BJ (cell line): Measurements from ENCODE around the gene KRR1. TPM values are rescaled to one million over a fixed set of nuclear protein-coding genes. Genes with fewer than 3 reads are reported as not detected.

Experiments
- CTCF ChIA-PET: fragments of 350-600 bp; formaldehyde crosslinking; extraction: SDS; loops from one replicate; lab custom pipeline; 2021; ENCODE audit warnings: antibody characterized with exemption, inconsistent platforms; lab: Yijun Ruan, JAX
- POLR2A ChIA-PET: fragments of 300-600 bp; sonication (Branson Sonifier 250); formaldehyde crosslinking; extraction: SDS; loops from one replicate; lab custom pipeline; 2021; ENCODE audit warnings: antibody characterized with exemption; lab: Charles Lee
- DNase-seq: peaks from one replicate; pipeline ENCODE4 v3.0.0-alpha.2; 2011; ENCODE audit warnings: low read depth
- H3K27me3 ChIP-seq: 2 replicates; pipeline ENCODE4 v1.6.0; 2011; ENCODE audit warnings: low read length; ENCODE audit not compliant: control insufficient read depth, insufficient read depth
- H3K36me3 ChIP-seq: 2 replicates; pipeline ENCODE4 v1.5.1; 2011; ENCODE audit warnings: low read length; ENCODE audit not compliant: control insufficient read depth, insufficient read depth
- H3K4me3 ChIP-seq: 2 replicates; pipeline ENCODE4 v1.5.1; 2011; ENCODE audit warnings: low read depth, mild to moderate bottlenecking, control low read depth, low read length
- polyA plus RNA-seq: library from polyadenylated mRNA; depleted of rRNA; stranded (reverse); fragments of >200 nt; gene quantifications from 2 replicates; pipeline ENCODE4 v1.2.3, GENCODE V29; 2011
- TF ChIP-seq, protein P1 (sequence below): IDR thresholded peaks from 2 replicates; pipeline ENCODE4 v1.5.1; 2011; ENCODE audit warnings: low read depth, mild to moderate bottlenecking, control low read depth, inconsistent platforms, low read length, moderate library complexity; ENCODE audit not compliant: insufficient read depth

KRR1 gene
- polyA plus RNA-seq, 1 experiment = 10.4 TPM

DNA sequence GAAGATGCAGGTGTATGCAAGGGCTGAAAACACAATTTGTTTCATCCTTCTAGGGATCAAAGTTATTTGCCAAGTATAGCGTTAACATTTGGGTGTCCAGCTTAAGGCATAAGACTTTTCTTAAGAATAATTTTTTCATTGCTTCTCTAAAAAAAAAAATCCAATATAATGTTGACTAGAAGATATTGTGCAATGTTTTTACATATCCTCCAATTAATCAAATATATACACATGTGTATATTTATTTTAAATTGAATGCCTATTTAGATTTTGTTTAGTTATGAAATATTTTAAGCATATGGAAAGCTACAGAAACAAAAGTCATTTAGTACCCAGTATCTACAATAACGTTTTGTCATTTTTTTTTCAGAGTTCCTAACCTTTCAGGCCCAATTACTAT is 28.5 kb upstream of the KRR1 start:
- no peaks in the 10 kb centered on the region for H3K27me3 ChIP-seq
- ChIA-PET CTCF (interaction anchor here (0.6 kb wide), 1 partner anchor 14 kb away, joined by 3 read pairs; no protein-coding TSS in a partner anchor), POLR2A (no interaction called here)
- no peaks in the 10 kb centered on the region for H3K36me3 ChIP-seq
- DNase-seq = no peak
- no peak overlapping the region for H3K4me3 ChIP-seq
- TF ChIP-seq, protein P1, sequence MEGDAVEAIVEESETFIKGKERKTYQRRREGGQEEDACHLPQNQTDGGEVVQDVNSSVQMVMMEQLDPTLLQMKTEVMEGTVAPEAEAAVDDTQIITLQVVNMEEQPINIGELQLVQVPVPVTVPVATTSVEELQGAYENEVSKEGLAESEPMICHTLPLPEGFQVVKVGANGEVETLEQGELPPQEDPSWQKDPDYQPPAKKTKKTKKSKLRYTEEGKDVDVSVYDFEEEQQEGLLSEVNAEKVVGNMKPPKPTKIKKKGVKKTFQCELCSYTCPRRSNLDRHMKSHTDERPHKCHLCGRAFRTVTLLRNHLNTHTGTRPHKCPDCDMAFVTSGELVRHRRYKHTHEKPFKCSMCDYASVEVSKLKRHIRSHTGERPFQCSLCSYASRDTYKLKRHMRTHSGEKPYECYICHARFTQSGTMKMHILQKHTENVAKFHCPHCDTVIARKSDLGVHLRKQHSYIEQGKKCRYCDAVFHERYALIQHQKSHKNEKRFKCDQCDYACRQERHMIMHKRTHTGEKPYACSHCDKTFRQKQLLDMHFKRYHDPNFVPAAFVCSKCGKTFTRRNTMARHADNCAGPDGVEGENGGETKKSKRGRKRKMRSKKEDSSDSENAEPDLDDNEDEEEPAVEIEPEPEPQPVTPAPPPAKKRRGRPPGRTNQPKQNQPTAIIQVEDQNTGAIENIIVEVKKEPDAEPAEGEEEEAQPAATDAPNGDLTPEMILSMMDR = no peak

DNA sequence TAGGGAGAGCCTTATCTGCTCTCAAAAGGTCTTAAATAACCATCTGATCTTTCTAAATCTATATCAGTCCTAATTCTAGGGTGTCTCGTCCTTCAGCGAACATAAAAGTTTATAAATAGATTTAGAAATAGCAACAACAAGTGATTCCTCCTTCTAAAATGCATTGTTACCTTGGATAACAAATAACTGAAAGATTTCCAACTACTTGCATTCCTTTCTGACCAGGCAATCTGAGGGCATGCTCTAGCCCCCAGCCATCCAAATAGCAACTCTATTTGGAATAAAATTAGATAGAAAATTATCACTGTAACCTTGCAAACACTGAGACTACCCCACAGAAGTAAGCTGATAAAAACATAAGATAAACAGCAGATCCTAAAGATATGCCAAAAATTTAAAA is 21.8 kb upstream of the KRR1 start:
- TF ChIP-seq, protein P1 = no peak
- POLR2A ChIA-PET = no interaction called here
- CTCF ChIA-PET = interaction anchor here (1.2 kb wide), 1 partner anchor 10 kb away, joined by 4 read pairs; no protein-coding TSS in a partner anchor
- no peak for DNase-seq
- Histone ChIP-seq H3K36me3 (no peaks in the 10 kb centered on the region), H3K27me3 (no peaks in the 10 kb centered on the region), H3K4me3 (no peak overlapping the region)

DNA sequence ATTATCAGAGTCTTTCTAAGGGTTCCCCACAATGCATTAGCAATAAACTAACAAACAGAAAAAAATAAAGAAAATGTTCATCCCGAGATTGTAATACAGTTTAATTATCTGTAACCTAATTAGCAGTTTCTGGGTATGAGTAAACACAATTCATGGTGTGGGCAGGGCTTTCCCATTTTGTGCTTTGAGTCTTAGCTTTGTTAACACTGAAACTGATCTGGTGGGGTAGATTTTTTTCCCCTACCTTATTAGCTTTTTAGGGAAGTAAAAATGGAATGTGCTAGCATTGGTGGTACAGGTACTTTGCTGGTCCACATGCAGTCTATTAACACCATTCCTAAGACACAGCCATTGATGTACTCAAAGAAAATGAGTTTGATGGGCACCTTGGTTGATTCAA is 18.4 kb upstream of the KRR1 start:
- CTCF ChIA-PET = interaction anchor here (1.2 to 2.2 kb wide), 2 partner anchors 507 to 818 kb away, joined by 3 to 8 read pairs; partner anchors contain the start of gene BBS10

GRCh38 chr12:75529316-75529715 is 17.9 kb upstream of the KRR1 start:
- DNase-seq = no peak
- Histone ChIP-seq H3K36me3 (no peaks in the 10 kb centered on the region), H3K4me3 (no peak overlapping the region), H3K27me3 (no peaks in the 10 kb centered on the region)
- TF ChIP-seq, protein P1 = no peak
- POLR2A ChIA-PET = no interaction called here
- CTCF ChIA-PET = no interaction called here

More for the DNA sequence above, 18.4 kb upstream of the KRR1 start:
- no peaks in the 10 kb centered on the region for H3K27me3 ChIP-seq
- POLR2A ChIA-PET = no interaction called here
- TF ChIP-seq, protein P1 = no peak
- H3K36me3 ChIP-seq = no peaks in the 10 kb centered on the region
- no peak overlapping the region for H3K4me3 ChIP-seq
- no peak for DNase-seq

DNA sequence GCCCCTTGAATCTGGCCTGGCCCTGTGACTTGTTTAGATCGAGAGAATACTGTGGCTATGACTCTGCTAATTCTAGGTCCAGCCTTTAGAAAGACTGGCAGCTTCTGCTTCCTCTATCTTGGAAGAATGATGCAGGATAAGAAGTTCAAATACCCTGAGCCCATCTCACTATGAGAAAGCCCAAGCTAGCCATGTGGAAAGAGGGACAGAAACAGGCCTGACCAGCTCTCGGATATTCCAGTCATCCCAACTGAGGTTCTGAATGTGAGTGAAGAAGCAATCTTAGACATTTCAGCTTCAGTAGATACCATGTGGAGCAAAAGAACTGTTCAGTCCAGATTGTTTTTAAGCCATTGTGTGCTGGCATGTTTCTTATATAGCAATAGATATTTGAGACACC is 17.3 kb upstream of the KRR1 start:
- DNase-seq = no peak
- ChIA-PET POLR2A (interaction anchor here (1.5 kb wide), 1 partner anchor 503 kb away, joined by 7 read pairs; the partner anchor contains the start of gene PHLDA1), CTCF (interaction anchor here (0.9 to 6.3 kb wide), 5 partner anchors 498 to 819 kb away, joined by 3 to 98 read pairs (median 4); partner anchors contain the start of genes BBS10 and PHLDA1)
- Histone ChIP-seq H3K4me3 (no peak overlapping the region), H3K36me3 (no peaks in the 10 kb centered on the region), H3K27me3 (no peaks in the 10 kb centered on the region)
- TF ChIP-seq, protein P1 = no peak
